ENCODE results near the gene DIPK1A.

DNA sequence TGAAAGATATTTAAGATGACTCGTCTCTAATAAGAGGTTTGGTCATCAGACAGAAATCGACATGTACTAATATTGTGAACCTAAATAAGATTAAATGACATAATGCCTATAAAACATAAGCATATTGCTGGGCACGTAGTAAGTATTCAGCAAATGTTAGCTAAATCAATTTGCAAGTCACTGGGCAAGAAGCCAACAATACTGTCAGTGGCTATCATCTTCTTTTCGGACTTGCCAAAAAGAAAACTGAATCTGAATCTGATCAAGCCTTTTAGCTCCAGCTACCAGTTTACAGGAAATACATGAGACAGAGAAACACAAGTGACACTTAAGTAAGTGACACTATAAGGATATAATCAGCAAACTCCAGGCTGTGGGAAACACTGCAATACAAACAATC is 83.5 kb downstream of the DIPK1A start:
- TF ChIP-seq, protein P1, sequence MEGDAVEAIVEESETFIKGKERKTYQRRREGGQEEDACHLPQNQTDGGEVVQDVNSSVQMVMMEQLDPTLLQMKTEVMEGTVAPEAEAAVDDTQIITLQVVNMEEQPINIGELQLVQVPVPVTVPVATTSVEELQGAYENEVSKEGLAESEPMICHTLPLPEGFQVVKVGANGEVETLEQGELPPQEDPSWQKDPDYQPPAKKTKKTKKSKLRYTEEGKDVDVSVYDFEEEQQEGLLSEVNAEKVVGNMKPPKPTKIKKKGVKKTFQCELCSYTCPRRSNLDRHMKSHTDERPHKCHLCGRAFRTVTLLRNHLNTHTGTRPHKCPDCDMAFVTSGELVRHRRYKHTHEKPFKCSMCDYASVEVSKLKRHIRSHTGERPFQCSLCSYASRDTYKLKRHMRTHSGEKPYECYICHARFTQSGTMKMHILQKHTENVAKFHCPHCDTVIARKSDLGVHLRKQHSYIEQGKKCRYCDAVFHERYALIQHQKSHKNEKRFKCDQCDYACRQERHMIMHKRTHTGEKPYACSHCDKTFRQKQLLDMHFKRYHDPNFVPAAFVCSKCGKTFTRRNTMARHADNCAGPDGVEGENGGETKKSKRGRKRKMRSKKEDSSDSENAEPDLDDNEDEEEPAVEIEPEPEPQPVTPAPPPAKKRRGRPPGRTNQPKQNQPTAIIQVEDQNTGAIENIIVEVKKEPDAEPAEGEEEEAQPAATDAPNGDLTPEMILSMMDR (IDR thresholded peaks at IDR 0.05): no peak
- TF ChIP-seq, protein P2, sequence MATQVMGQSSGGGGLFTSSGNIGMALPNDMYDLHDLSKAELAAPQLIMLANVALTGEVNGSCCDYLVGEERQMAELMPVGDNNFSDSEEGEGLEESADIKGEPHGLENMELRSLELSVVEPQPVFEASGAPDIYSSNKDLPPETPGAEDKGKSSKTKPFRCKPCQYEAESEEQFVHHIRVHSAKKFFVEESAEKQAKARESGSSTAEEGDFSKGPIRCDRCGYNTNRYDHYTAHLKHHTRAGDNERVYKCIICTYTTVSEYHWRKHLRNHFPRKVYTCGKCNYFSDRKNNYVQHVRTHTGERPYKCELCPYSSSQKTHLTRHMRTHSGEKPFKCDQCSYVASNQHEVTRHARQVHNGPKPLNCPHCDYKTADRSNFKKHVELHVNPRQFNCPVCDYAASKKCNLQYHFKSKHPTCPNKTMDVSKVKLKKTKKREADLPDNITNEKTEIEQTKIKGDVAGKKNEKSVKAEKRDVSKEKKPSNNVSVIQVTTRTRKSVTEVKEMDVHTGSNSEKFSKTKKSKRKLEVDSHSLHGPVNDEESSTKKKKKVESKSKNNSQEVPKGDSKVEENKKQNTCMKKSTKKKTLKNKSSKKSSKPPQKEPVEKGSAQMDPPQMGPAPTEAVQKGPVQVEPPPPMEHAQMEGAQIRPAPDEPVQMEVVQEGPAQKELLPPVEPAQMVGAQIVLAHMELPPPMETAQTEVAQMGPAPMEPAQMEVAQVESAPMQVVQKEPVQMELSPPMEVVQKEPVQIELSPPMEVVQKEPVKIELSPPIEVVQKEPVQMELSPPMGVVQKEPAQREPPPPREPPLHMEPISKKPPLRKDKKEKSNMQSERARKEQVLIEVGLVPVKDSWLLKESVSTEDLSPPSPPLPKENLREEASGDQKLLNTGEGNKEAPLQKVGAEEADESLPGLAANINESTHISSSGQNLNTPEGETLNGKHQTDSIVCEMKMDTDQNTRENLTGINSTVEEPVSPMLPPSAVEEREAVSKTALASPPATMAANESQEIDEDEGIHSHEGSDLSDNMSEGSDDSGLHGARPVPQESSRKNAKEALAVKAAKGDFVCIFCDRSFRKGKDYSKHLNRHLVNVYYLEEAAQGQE (IDR thresholded peaks at IDR 0.05; ENCODE audit: insufficient read depth in 1 of 2, low read depth in 2 of 2, low read length in 1 of 2): no peak
- no peak for TF ChIP-seq TCF7L2 (IDR thresholded peaks at IDR 0.05; ENCODE audit: low read depth, low read length)
- no peak for TF ChIP-seq POLR2AphosphoS5 (IDR thresholded peaks at IDR 0.05; ENCODE audit: low read depth, low read length)
- TF ChIP-seq SIN3A (IDR thresholded peaks at IDR 0.05; ENCODE audit: borderline replicate concordance, insufficient read depth, low read depth, low read length): no peak

Data from Panc1 (cell line).